ENCODE data around the gene ANKRD33.

GRCh38 chr12:51910691-51911090 lies 22.8 kb downstream of the ANKRD33 start:
- TF ChIP-seq POLR2AphosphoS5 (IDR thresholded peaks at IDR 0.05; ENCODE audit: low read depth) (no peak), CTCF (conservative IDR thresholded peaks at IDR 0.05; ENCODE audit: low read depth in 2 of 2) (no peak), EZH2 (IDR thresholded peaks at IDR 0.05; ENCODE audit: low read depth, unreplicated experiment) (no peak), CREB1 (CRISPR knock-in tag; IDR thresholded peaks at IDR 0.05; ENCODE audit: low read depth) (no peak), JUNB (IDR thresholded peaks at IDR 0.05; ENCODE audit: unreplicated experiment) (no peak)
